Epithelial cell of proximal tubule (primary cell): ENCODE data around the gene PBX1. TPM values are rescaled to one million over a fixed set of nuclear protein-coding genes. Genes with fewer than 3 reads are reported as not detected.

ENCODE experiments used
- DNase-seq: peaks from one replicate; pipeline ENCODE4 v3.0.0-alpha.2; 2011; ENCODE audit warnings: low read depth
- H3K4me3 ChIP-seq: 2 replicates; pipeline ENCODE4 v1.5.1; 2011; ENCODE audit warnings: low read depth, mild to moderate bottlenecking, low read length
- CTCF ChIP-seq: conservative IDR thresholded peaks from 2 replicates; pipeline ENCODE4 v1.5.1; 2012; ENCODE audit warnings: low read depth, mild to moderate bottlenecking, low read length
- total RNA-seq: library from RNA; depleted of rRNA; stranded (reverse); fragments of >200 nt; gene quantifications from 2 replicates; pipeline ENCODE4 v1.2.3, GENCODE V29; 2015

PBX1 gene
- total RNA-seq, 1 donor from 2014 or later = 3.0 TPM

GRCh38 chr1:164640686-164641352 is 81.8 kb downstream of the PBX1 start:
- no peak overlapping the region for H3K4me3 ChIP-seq
- no peak for TF ChIP-seq CTCF
- no peak for DNase-seq

- no peak for TF ChIP-seq CTCF
- DNase-seq = no peak
These were observed 82.4 kb downstream of the PBX1 start for GRCh38 chr1:164641353-164641730.

GRCh38 chr1:164643018-164643417 is 84.0 kb downstream of the PBX1 start:
- no peak for DNase-seq
- no peak for TF ChIP-seq CTCF
- no peak overlapping the region for H3K4me3 ChIP-seq

More at GRCh38 chr1:164641353-164641730, 82.4 kb downstream of the PBX1 start:
- H3K4me3 ChIP-seq = no peak overlapping the region

- H3K4me3 ChIP-seq = no peak overlapping the region
- no peak for TF ChIP-seq CTCF
- no peak for DNase-seq
These were observed 85.3 kb downstream of the PBX1 start for GRCh38 chr1:164644268-164644667.

- H3K4me3 ChIP-seq = no peak overlapping the region
- no peak for DNase-seq
- no peak for TF ChIP-seq CTCF
These were observed 86.0 kb downstream of the PBX1 start for GRCh38 chr1:164644774-164645644.

- TF ChIP-seq CTCF = no peak
- no peak overlapping the region for H3K4me3 ChIP-seq
- DNase-seq = no peak
These were observed 86.9 kb downstream of the PBX1 start for GRCh38 chr1:164645921-164646320.
